Skeletal muscle tissue (tissue), 4 donors: Measurements from ENCODE around the gene RHPN2. TPM values are rescaled to one million over a fixed set of nuclear protein-coding genes. Genes with fewer than 3 reads are reported as not detected.
"Not testable (repeated sequence)": the region's sequence is repeated elsewhere in the genome, so short reads cannot be mapped to it uniquely, and the experiment has no call there.

Experiments used
- H3K27ac ChIP-seq: one replicate; pipeline ENCODE4 v1.7.0; 2013; ENCODE audit warnings: mild to moderate bottlenecking, low read depth, low read length, inconsistent platforms
- H3K27me3 ChIP-seq, 3 donors: one replicate each; pipeline ENCODE4 v1.7.0; 2013; ENCODE audit warnings: low read length in 3 of 3; ENCODE audit not compliant: control insufficient read depth in 3 of 3, insufficient read depth in 3 of 3
- H3K36me3 ChIP-seq, 3 donors: one replicate each; pipeline ENCODE4 v1.7.0; 2013; ENCODE audit warnings: low read length in 3 of 3; ENCODE audit not compliant: control insufficient read depth in 3 of 3, insufficient read depth in 3 of 3
- H3K4me1 ChIP-seq, 3 donors: one replicate each; pipeline ENCODE4 v1.7.0; 2013; ENCODE audit warnings: low read length in 3 of 3, mild to moderate bottlenecking in 3 of 3; ENCODE audit not compliant: control insufficient read depth in 3 of 3, insufficient read depth in 3 of 3
- H3K4me3 ChIP-seq, 3 donors: one replicate each; pipeline ENCODE4 v1.7.0; 2013; ENCODE audit warnings: low read length in 3 of 3
- H3K9ac ChIP-seq, 3 donors: one replicate each; pipeline ENCODE4 v1.7.0; 2013; ENCODE audit warnings: low read length in 3 of 3, mild to moderate bottlenecking in 3 of 3, moderate library complexity in 2 of 3, low read depth in 1 of 3
- H3K9me3 ChIP-seq, 3 donors: one replicate each; pipeline ENCODE4 v1.7.0; 2013; ENCODE audit warnings: low read length in 3 of 3; ENCODE audit not compliant: control insufficient read depth in 3 of 3
- total RNA-seq: library from RNA; depleted of rRNA; stranded (reverse); fragments of >200 nt; gene quantifications from one replicate; pipeline ENCODE4 v1.2.3, GENCODE V29; 2014
- donor health status: Osteomylitis.

RHPN2 gene
- total RNA-seq, 1 donor from 2014 or later, result 0.52 TPM

DNA sequence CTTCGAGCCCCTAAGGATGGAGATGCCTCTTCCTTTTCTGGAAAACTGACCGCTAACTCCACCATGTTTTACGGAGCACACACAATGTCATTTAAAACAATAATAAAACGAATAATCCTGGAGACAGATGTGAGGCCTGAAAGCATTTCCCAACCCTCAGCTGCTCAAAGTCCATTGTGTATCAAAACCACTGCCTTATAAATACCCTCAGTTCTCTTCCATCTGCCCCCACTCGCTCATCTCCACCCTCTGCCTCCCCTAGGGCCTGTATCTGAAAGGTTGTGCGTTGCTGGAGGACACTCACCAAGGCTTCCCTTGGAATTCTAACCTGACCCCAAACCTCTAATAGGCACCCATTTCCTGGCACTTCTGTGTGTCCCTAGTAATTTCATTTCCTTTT lies 82.2 kb downstream of the RHPN2 start:
- not testable (repeated sequence) for H3K9me3 ChIP-seq, H3K27ac ChIP-seq, H3K9ac ChIP-seq, H3K4me1 ChIP-seq, H3K27me3 ChIP-seq, H3K36me3 ChIP-seq, H3K4me3 ChIP-seq

DNA sequence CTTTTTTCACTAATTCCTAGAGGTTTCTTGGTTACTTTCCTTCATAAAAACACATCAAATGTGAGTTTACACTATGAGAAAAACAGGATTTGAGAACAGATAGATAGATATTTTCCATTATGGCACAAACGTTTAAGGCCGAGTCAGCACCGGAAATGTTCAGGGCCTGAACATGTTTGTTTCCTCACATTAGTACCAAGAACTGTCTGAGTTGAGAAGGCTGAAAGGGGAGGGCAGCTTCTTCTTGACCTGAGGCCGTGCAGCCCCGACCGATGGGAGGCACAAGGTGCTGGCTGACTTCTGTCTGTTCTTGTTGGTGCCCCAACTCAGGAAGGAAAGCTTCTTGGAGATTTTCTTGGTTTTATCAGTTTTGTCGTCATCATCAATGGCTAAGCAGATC lies 84.9 kb downstream of the RHPN2 start:
- not testable (repeated sequence) for H3K36me3 ChIP-seq, H3K4me1 ChIP-seq, H3K27me3 ChIP-seq, H3K27ac ChIP-seq, H3K4me3 ChIP-seq, H3K9me3 ChIP-seq, H3K9ac ChIP-seq

GRCh38 chr19:32977813-32978212 lies 86.9 kb downstream of the RHPN2 start:
- not testable (repeated sequence) for H3K9me3 ChIP-seq, H3K4me3 ChIP-seq, H3K4me1 ChIP-seq, H3K36me3 ChIP-seq, H3K27me3 ChIP-seq, H3K9ac ChIP-seq, H3K27ac ChIP-seq

- peaks cover 1 to 2% (median 1%) of the 10 kb centered on the region in 3 donors for H3K4me1 ChIP-seq
- H3K4me3 ChIP-seq, result no peak overlapping the region
- no peak overlapping the region for H3K27ac ChIP-seq
- H3K27me3 ChIP-seq, result no peaks in the 10 kb centered on the region
- H3K9ac ChIP-seq, result no peak overlapping the region
- H3K36me3 ChIP-seq, result no peaks in the 10 kb centered on the region
- H3K9me3 ChIP-seq, result no peaks in the 10 kb centered on the region
Observed at GRCh38 chr19:32977280-32977679, 87.4 kb downstream of the RHPN2 start.

DNA sequence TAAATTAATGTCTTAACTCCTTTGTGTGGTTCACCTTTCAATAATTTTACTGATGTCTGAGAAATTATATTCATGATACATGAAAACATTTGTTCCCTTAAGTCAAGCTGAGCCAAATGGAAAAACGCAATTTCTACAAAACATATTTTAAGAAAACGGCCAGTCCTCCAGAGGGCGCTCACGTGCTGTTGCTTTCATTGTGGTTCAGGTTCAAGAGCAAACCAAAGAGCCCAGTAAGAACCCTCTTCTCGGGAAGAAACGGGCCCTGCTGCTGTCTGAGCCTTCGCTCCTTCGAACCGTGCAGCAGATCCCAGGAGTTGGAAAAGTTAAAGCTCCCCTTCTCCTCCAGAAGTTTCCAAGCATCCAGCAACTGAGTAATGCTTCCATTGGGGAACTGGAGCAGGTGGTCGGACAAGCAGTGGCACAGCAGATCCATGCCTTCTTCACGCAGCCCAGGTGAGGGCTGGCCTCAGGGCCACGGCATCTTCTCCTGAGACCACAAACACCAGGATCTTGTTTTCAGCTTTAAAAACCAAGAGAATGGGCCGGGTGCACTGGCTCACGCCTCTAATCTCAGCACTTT lies 88.4 kb downstream of the RHPN2 start:
- Histone ChIP-seq H3K36me3 (no peaks in the 10 kb centered on the region), H3K9me3 (no peaks in the 10 kb centered on the region), H3K4me1 (peaks cover 4 to 6% (median 4%) of the 10 kb centered on the region in 3 donors), H3K4me3 (no peak overlapping the region), H3K27me3 (no peaks in the 10 kb centered on the region), H3K9ac (no peak overlapping the region), H3K27ac (no peak overlapping the region)

- Histone ChIP-seq H3K36me3 (peaks cover 2 to 4% (median 2%) of the 10 kb centered on the region in 3 donors), H3K27me3 (no peaks in the 10 kb centered on the region), H3K4me3 (peak within 1 kb of the TSS; percentile 91 to 93 (median 91)), H3K27ac (peak within 1 kb of the TSS; percentile 66), H3K9me3 (no peaks in the 10 kb centered on the region), H3K4me1 (peaks cover 11 to 17% (median 16%) of the 10 kb centered on the region in 3 donors), H3K9ac (peak within 1 kb of the TSS; percentile 78 to 83 (median 82))
Observed at GRCh38 chr19:32971715-32972540, 92.8 kb downstream of the RHPN2 start, which contains the start of the genes CEP89 and FAAP24. Gene CEP89 (minus strand): TSS chr19:32971958. CDS start chr19:32971874, 84 bp downstream. Gene FAAP24 (plus strand): TSS chr19:32972242. CDS start chr19:32973197, 955 bp downstream.

DNA sequence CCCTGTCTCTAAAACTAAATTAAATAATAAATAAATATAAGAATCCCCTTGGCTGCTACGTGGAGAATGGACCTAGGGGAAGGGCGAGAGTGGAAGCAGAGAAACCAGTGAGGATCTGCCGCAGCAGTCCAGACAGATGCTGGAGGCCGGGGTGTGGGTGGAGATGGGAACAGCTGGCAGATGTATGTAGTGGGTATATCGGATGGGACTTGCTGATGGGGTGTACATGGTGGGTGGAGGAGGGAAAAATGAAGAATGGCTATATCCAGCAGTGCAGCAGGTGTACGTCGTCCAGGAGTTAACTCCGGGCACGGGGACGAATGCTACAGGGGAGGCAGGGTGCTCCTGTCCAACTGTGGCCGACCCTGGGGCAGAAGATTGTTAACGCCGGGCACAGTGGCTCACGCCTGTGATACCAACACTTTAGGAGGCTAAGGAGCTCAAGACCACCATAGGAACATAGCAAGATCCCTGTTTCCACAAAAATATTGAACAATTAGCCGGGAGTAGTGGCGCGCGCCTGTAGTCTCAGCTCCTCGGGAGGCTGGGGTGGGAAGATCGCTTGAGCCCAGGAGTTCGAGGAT lies 93.6 kb downstream of the RHPN2 start:
- Histone ChIP-seq H3K27ac (peak overlapping the region; percentile 25), H3K9ac (peak overlapping the region; percentile 72 to 81 (median 78))

GRCh38 chr19:32969549-32969948 lies 95.1 kb downstream of the RHPN2 start:
- no peak overlapping the region for H3K4me3 ChIP-seq
- H3K4me1 ChIP-seq, result peaks cover 11 to 17% (median 16%) of the 10 kb centered on the region in 3 donors
- H3K27me3 ChIP-seq, result no peaks in the 10 kb centered on the region
- H3K9me3 ChIP-seq, result no peaks in the 10 kb centered on the region
- peaks cover 5 to 13% (median 11%) of the 10 kb centered on the region in 3 donors for H3K36me3 ChIP-seq
- no peak overlapping the region for H3K27ac ChIP-seq
- H3K9ac ChIP-seq, result no peak overlapping the region

More for the DNA sequence above, 93.6 kb downstream of the RHPN2 start:
- Histone ChIP-seq H3K4me3 (peak overlapping the region; percentile 87 to 93 (median 91)), H3K27me3 (no peaks in the 10 kb centered on the region), H3K4me1 (peaks cover 11 to 17% (median 16%) of the 10 kb centered on the region in 3 donors), H3K9me3 (no peaks in the 10 kb centered on the region), H3K36me3 (peaks cover 3 to 4% (median 4%) of the 10 kb centered on the region in 3 donors)

DNA sequence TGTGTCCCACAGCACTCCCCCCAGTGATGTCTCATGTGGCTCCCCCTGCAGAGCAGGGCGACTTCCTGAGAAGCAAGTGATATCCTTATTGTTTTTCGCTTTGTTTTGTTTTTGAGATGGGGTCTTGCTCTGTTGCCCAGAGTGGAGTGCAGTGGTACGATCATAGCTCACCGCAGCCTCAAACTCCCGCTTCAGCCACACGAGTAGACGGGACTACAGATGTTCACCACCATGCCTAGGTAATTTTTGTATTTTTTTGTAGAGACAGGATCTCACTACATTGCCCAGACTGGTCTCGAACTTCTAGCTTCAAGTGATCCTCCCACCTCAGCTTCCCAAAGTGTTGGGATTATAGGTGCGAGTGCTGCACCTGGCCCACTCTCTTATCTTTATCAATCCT lies 97.9 kb downstream of the RHPN2 start:
- H3K4me3 ChIP-seq, result no peak overlapping the region
- no peaks in the 10 kb centered on the region for H3K27me3 ChIP-seq
- peaks cover 8 to 13% (median 12%) of the 10 kb centered on the region in 3 donors for H3K4me1 ChIP-seq
- H3K36me3 ChIP-seq, result peaks cover 7 to 34% (median 25%) of the 10 kb centered on the region in 3 donors
- no peaks in the 10 kb centered on the region for H3K9me3 ChIP-seq
- no peak overlapping the region for H3K9ac ChIP-seq
- H3K27ac ChIP-seq, result no peak overlapping the region

DNA sequence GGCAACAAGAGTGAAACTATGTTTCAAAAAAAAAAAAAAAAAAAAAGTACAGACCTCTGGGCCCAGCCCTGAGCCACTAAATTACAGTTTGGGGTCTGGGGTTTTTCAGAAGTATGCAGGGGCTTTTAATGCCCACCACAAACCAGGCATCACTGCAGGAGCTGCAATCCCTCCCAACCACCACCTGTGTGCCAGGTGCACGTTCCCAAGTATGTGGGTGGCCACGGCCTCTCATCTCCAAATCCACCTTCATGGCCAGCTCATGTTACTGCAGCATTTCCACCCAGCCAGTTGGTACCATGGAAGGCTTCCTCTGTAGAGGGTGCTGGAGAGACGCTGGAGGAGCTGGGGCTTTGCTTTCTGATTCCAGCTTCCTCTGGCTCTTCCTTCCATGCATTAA lies 119.4 kb downstream of the RHPN2 start:
- H3K4me1 ChIP-seq, result no peaks in the 10 kb centered on the region
- no peaks in the 10 kb centered on the region for H3K9me3 ChIP-seq
- no peak overlapping the region for H3K4me3 ChIP-seq
- H3K9ac ChIP-seq, result no peak overlapping the region
- no peaks in the 10 kb centered on the region for H3K27me3 ChIP-seq
- H3K36me3 ChIP-seq, result peaks cover 37 to 47% (median 47%) of the 10 kb centered on the region in 3 donors
- no peak overlapping the region for H3K27ac ChIP-seq
